Measurements from ENCODE around the gene RBM19.

DNA sequence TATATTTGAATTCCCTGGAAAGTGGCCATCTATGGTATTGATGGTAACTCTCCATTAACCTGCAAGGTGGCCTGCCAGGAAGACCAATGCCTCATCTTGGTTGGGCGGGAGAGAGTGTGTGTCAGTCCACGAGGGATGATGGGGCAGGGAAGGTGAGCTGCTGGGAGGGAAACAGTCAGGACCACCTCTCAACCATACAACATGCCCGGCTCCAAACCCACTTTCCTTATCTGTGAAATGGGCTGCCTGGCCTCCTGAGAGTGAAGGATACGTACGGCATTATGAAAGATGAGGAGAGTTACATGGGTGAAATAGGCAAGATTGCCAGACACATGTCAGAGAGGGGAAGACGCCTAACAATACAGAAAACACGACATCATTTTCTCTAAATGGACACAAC is 70.9 kb downstream of the RBM19 start:
- TF ChIP-seq, protein P1, sequence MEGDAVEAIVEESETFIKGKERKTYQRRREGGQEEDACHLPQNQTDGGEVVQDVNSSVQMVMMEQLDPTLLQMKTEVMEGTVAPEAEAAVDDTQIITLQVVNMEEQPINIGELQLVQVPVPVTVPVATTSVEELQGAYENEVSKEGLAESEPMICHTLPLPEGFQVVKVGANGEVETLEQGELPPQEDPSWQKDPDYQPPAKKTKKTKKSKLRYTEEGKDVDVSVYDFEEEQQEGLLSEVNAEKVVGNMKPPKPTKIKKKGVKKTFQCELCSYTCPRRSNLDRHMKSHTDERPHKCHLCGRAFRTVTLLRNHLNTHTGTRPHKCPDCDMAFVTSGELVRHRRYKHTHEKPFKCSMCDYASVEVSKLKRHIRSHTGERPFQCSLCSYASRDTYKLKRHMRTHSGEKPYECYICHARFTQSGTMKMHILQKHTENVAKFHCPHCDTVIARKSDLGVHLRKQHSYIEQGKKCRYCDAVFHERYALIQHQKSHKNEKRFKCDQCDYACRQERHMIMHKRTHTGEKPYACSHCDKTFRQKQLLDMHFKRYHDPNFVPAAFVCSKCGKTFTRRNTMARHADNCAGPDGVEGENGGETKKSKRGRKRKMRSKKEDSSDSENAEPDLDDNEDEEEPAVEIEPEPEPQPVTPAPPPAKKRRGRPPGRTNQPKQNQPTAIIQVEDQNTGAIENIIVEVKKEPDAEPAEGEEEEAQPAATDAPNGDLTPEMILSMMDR (IDR thresholded peaks at IDR 0.05 in 8 of 11, conservative IDR thresholded peaks at IDR 0.05 in 3 of 11): no peak
- TF ChIP-seq POLR2A (IDR thresholded peaks at IDR 0.05): no peak
